Muscle layer of duodenum (tissue), 2 donors: Measurements from ENCODE around the gene PHF12.
"Not testable (repeated sequence)": the region's sequence is repeated elsewhere in the genome, so short reads cannot be mapped to it uniquely, and the experiment has no call there.

ENCODE experiments used
- H3K27ac ChIP-seq: one replicate; pipeline ENCODE4 v1.7.0; 2013; ENCODE audit warnings: mild to moderate bottlenecking, low read length
- H3K27me3 ChIP-seq: one replicate; pipeline ENCODE4 v1.7.0; 2013; ENCODE audit warnings: low read depth, mild to moderate bottlenecking, control low read depth, low read length
- H3K36me3 ChIP-seq, 2 donors: one replicate each; pipeline ENCODE4 v1.7.0; 2013; ENCODE audit warnings: low read length in 2 of 2, control low read depth in 1 of 2, mild to moderate bottlenecking in 1 of 2; ENCODE audit not compliant: insufficient read depth in 2 of 2, control insufficient read depth in 1 of 2
- H3K4me1 ChIP-seq, 2 donors: one replicate each; pipeline ENCODE4 v1.7.0; 2013; ENCODE audit warnings: low read length in 2 of 2, mild to moderate bottlenecking in 2 of 2, control low read depth in 1 of 2, moderate library complexity in 1 of 2; ENCODE audit not compliant: insufficient read depth in 2 of 2, control insufficient read depth in 1 of 2
- H3K4me3 ChIP-seq, 2 donors: one replicate each; pipeline ENCODE4 v1.7.0; 2013; ENCODE audit warnings: low read length in 2 of 2, low read depth in 1 of 2, mild to moderate bottlenecking in 1 of 2
- H3K9me3 ChIP-seq, 2 donors: one replicate each; pipeline ENCODE4 v1.7.0; 2013; ENCODE audit warnings: low read length in 2 of 2, control low read depth in 1 of 2, mild to moderate bottlenecking in 1 of 2; ENCODE audit not compliant: control insufficient read depth in 1 of 2
- donor health status: healthy.

PHF12 gene

GRCh38 chr17:28898527-28898955, 52.8 kb downstream of the PHF12 start:
- no peaks in the 10 kb centered on the region for H3K9me3 ChIP-seq
- peaks cover 16 to 33% of the 10 kb centered on the region in 2 donors for H3K4me1 ChIP-seq
- H3K27ac ChIP-seq = peak overlapping the region; percentile 87
- no peaks in the 10 kb centered on the region for H3K36me3 ChIP-seq
- H3K27me3 ChIP-seq = no peaks in the 10 kb centered on the region
- H3K4me3 ChIP-seq = no peak overlapping the region

GRCh38 chr17:28897769-28898526, 53.4 kb downstream of the PHF12 start:
- Histone ChIP-seq H3K27me3 (no peaks in the 10 kb centered on the region), H3K4me3 (peak overlapping the region; percentile 71 to 90), H3K36me3 (no peaks in the 10 kb centered on the region), H3K4me1 (peaks cover 12 to 28% of the 10 kb centered on the region in 2 donors), H3K27ac (peak overlapping the region; percentile 87), H3K9me3 (no peaks in the 10 kb centered on the region)

- Histone ChIP-seq H3K27ac (peak within 1 kb of the TSS; percentile 87), H3K9me3 (no peaks in the 10 kb centered on the region), H3K27me3 (no peaks in the 10 kb centered on the region), H3K4me3 (peak within 1 kb of the TSS; percentile 71 to 90), H3K36me3 (no peaks in the 10 kb centered on the region), H3K4me1 (peaks cover 12 to 28% of the 10 kb centered on the region in 2 donors)
Observed at GRCh38 chr17:28896884-28897768, 54.2 kb downstream of the PHF12 start, which contains the start of gene FLOT2. Gene FLOT2 (minus strand): TSS chr17:28897733. CDS start chr17:28897574, 159 bp downstream.

DNA sequence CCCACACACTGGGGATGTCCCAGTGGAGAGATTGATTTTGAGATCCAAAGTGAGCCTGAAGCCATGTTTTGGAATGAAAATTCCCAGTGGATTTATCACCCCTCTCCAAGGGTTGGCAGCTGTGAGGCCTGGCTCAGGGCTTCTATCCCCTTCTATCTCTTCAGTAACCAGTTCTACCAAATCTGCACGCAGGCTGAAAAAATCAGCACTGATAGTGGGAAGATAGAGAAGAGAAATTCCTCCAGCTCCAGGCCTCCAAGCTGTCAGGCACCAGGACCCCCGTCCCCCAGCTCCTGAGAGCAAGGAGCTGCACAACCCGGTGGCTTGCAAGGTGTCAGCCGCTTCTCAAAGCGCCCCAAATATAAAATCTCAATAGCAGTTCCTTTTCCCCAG, 54.8 kb downstream of the PHF12 start:
- Histone ChIP-seq H3K9me3 (no peaks in the 10 kb centered on the region), H3K4me1 (peaks cover 7 to 25% of the 10 kb centered on the region in 2 donors), H3K36me3 (peaks cover 0 to 5% of the 10 kb centered on the region in 2 donors), H3K27ac (peak overlapping the region; percentile 87), H3K4me3 (peak overlapping the region; percentile 71 to 90), H3K27me3 (no peaks in the 10 kb centered on the region)

- peak overlapping the region; percentile 71 to 90 for H3K4me3 ChIP-seq
- H3K27ac ChIP-seq = peak overlapping the region; percentile 87
- peaks cover 0 to 6% of the 10 kb centered on the region in 2 donors for H3K36me3 ChIP-seq
Observed at GRCh38 chr17:28895794-28896447, 55.4 kb downstream of the PHF12 start.

GRCh38 chr17:28893248-28894183, 57.8 kb downstream of the PHF12 start:
- peak overlapping the region; percentile 72 for H3K27ac ChIP-seq
- H3K36me3 ChIP-seq, H3K4me3 ChIP-seq, H3K9me3 ChIP-seq, H3K27me3 ChIP-seq: not testable (repeated sequence)
- H3K4me1 ChIP-seq = peaks cover 7 to 25% of the 10 kb centered on the region in 2 donors

More at GRCh38 chr17:28895794-28896447, 55.4 kb downstream of the PHF12 start:
- Histone ChIP-seq H3K9me3 (no peaks in the 10 kb centered on the region), H3K27me3 (no peaks in the 10 kb centered on the region), H3K4me1 (peaks cover 7 to 25% of the 10 kb centered on the region in 2 donors)

DNA sequence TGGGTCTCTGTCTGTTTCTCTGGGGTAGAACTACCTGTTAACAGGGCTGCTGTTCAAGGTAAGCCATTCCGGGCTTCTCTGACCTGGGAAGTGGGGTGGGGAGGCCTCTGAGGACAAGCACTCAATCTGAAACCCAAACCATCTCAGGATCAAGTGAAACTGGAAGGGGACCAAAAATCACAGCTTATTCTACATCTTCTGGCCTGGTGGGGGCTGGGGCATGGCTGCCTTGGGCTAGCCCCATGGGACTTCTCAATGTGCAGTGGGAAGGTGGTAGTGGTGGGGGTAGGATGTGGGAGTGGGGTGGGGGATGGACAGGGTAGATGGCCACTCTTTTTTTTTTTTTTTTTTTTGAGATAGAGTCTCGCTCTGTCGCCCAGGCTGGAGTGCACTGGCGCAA, 59.3 kb downstream of the PHF12 start:
- no peak overlapping the region for H3K4me3 ChIP-seq
- no peaks in the 10 kb centered on the region for H3K27me3 ChIP-seq
- peaks cover 9 to 10% of the 10 kb centered on the region in 2 donors for H3K36me3 ChIP-seq
- H3K9me3 ChIP-seq = no peaks in the 10 kb centered on the region
- no peak overlapping the region for H3K27ac ChIP-seq
- H3K4me1 ChIP-seq = peaks cover 7 to 16% of the 10 kb centered on the region in 2 donors

DNA sequence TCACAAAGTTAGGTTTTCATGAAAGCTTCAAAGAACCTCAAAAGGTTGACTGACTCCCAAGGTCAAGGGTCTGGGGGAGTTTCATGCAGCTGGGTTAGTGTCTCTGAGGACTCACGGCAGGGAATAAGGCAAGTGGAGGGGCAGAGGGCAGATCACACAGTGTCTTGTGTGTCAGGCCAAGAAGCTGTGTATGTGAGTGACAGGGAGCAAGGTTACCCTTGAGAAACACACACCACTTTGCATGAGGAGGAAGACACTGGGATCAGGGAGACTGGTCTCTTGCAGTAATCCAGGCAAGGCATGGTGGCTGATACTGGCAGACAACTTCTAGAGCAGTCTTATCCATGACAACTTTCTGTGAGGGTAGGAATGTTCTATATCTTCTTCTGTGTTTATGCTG, 60.1 kb downstream of the PHF12 start:
- Histone ChIP-seq H3K36me3 (peaks cover 9 to 18% of the 10 kb centered on the region in 2 donors), H3K27ac (no peak overlapping the region), H3K9me3 (no peaks in the 10 kb centered on the region), H3K4me1 (peaks cover 4 to 10% of the 10 kb centered on the region in 2 donors), H3K27me3 (no peaks in the 10 kb centered on the region), H3K4me3 (no peak overlapping the region)

DNA sequence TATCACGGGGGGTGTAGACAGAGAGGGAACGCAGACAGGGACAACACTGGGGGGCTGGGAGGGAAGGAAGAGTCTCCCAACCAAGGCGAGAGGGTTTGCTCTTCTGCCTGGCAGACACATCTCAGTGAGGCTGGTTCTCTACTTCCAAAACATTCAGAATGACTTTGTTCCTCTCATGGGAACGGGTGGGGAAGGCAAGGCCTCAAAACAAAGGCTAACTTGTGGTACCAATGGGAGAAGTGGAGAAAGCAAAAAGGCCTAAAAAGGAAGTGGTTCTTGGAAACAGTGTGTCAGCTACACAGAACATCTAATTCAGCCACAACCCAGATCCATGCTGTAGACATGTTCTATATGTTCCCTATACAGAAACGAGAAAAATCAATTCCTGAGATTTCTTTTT, 61.3 kb downstream of the PHF12 start:
- H3K36me3 ChIP-seq = peaks cover 16 to 30% of the 10 kb centered on the region in 2 donors
- H3K9me3 ChIP-seq = no peaks in the 10 kb centered on the region
- H3K27me3 ChIP-seq = no peaks in the 10 kb centered on the region
- H3K4me3 ChIP-seq = no peak overlapping the region
- H3K27ac ChIP-seq = no peak overlapping the region
- no peaks in the 10 kb centered on the region for H3K4me1 ChIP-seq

GRCh38 chr17:28888832-28889231, 62.5 kb downstream of the PHF12 start:
- H3K4me1 ChIP-seq = no peaks in the 10 kb centered on the region
- H3K9me3 ChIP-seq = no peaks in the 10 kb centered on the region
- no peaks in the 10 kb centered on the region for H3K27me3 ChIP-seq
- peaks cover 19 to 42% of the 10 kb centered on the region in 2 donors for H3K36me3 ChIP-seq
- no peak overlapping the region for H3K4me3 ChIP-seq
- H3K27ac ChIP-seq = no peak overlapping the region
